GM18520 (cell line): ENCODE data around the gene IL1B.

ENCODE experiments used
- ATAC-seq: cut with Tn5 transposase; IDR thresholded peaks from one replicate; pipeline ENCODE4 v1.9.1; 2021; ENCODE audit not compliant: unreplicated experiment

IL1B gene

GRCh38 chr2:112830682-112831512 lies 5.7 kb downstream of the IL1B start:
- ATAC-seq: no peak

GRCh38 chr2:112829961-112830681 lies 6.5 kb downstream of the IL1B start:
- ATAC-seq: no peak

GRCh38 chr2:112829101-112829960 lies 7.2 kb downstream of the IL1B start:
- ATAC-seq: no peak

GRCh38 chr2:112828251-112828691 lies 8.3 kb downstream of the IL1B start:
- no peak for ATAC-seq

- no peak for ATAC-seq
Measured at GRCh38 chr2:112827604-112828185, 8.9 kb downstream of the IL1B start.

GRCh38 chr2:112827009-112827408 lies 9.6 kb downstream of the IL1B start:
- ATAC-seq: no peak

- ATAC-seq: no peak
Measured at GRCh38 chr2:112825706-112826105, 10.9 kb downstream of the IL1B start.

- ATAC-seq: no peak
Measured at GRCh38 chr2:112824694-112825085, 11.9 kb downstream of the IL1B start.

GRCh38 chr2:112821682-112822081 lies 14.9 kb downstream of the IL1B start:
- no peak for ATAC-seq

- peak; percentile 83 for ATAC-seq
Measured at GRCh38 chr2:112821142-112821541, 15.4 kb downstream of the IL1B start.

- ATAC-seq: no peak
Measured at GRCh38 chr2:112820343-112820742, 16.2 kb downstream of the IL1B start.

GRCh38 chr2:112819081-112819480 lies 17.5 kb downstream of the IL1B start:
- ATAC-seq: no peak

- no peak for ATAC-seq
Measured at GRCh38 chr2:112818094-112818902, 18.3 kb downstream of the IL1B start.

GRCh38 chr2:112817082-112817689 lies 19.4 kb downstream of the IL1B start:
- ATAC-seq: no peak

GRCh38 chr2:112814278-112814677 lies 22.3 kb downstream of the IL1B start:
- no peak for ATAC-seq

- no peak for ATAC-seq
Measured at GRCh38 chr2:112813280-112813966, 23.2 kb downstream of the IL1B start.

- peak; percentile 75 for ATAC-seq
Measured at GRCh38 chr2:112812318-112813267, 24.0 kb downstream of the IL1B start.

- no peak for ATAC-seq
Measured at GRCh38 chr2:112811841-112812306, 24.7 kb downstream of the IL1B start.
